Hepatocyte (in vitro differentiated cells): Measurements from ENCODE around the gene CD164L2. TPM values are rescaled to one million over a fixed set of nuclear protein-coding genes. Genes with fewer than 3 reads are reported as not detected.

Experiments used
- DNase-seq: peaks from one replicate; pipeline ENCODE4 v3.0.0-alpha.2; 2016; ENCODE audit warnings: low spot score
- H2AFZ ChIP-seq: fragments of 200-600 bp; sonication (generic); 2 replicates; pipeline ENCODE4 v1.6.0; 2016; ENCODE audit warnings: antibody characterized with exemption, mild to moderate bottlenecking
- H3K27ac ChIP-seq: fragments of 200-600 bp; sonication (generic); 2 replicates; pipeline ENCODE4 v1.5.1; 2016; ENCODE audit warnings: mild to moderate bottlenecking
- H3K27me3 ChIP-seq: fragments of 200-600 bp; sonication (generic); 2 replicates; pipeline ENCODE4 v1.6.1; 2016
- H3K36me3 ChIP-seq: fragments of 200-600 bp; sonication (generic); replicated peaks from 2 replicates; pipeline ENCODE4 v1.5.1; 2016; ENCODE audit warnings: low read depth; ENCODE audit not compliant: insufficient read depth
- H3K4me1 ChIP-seq: fragments of 200-600 bp; sonication (generic); 2 replicates; pipeline ENCODE4 v1.5.1; 2016; ENCODE audit warnings: mild to moderate bottlenecking, moderate library complexity; ENCODE audit not compliant: insufficient read depth
- H3K4me2 ChIP-seq: fragments of 200-600 bp; sonication (generic); 2 replicates; pipeline ENCODE4 v1.6.0; 2016
- H3K4me3 ChIP-seq: fragments of 200-600 bp; sonication (generic); 2 replicates; pipeline ENCODE4 v1.5.1; 2016; ENCODE audit warnings: mild to moderate bottlenecking
- H3K79me2 ChIP-seq: fragments of 200-600 bp; sonication (generic); 2 replicates; pipeline ENCODE4 v1.6.0; 2017; ENCODE audit warnings: mild to moderate bottlenecking
- H3K9me2 ChIP-seq: fragments of 200-600 bp; sonication (generic); replicated peaks from 2 replicates; pipeline ENCODE4 v1.6.0; 2017; ENCODE audit warnings: mild to moderate bottlenecking; ENCODE audit not compliant: insufficient read depth
- H3K9me3 ChIP-seq: fragments of 200-600 bp; sonication (generic); 2 replicates; pipeline ENCODE4 v1.5.1; 2016; ENCODE audit warnings: low read depth, mild to moderate bottlenecking
- H4K20me1 ChIP-seq: fragments of 200-600 bp; sonication (generic); 2 replicates; pipeline ENCODE4 v1.6.0; 2016; ENCODE audit warnings: mild to moderate bottlenecking; ENCODE audit not compliant: insufficient read depth, poor library complexity, severe bottlenecking
- CTCF ChIP-seq: fragments of 200-600 bp; sonication (generic); IDR thresholded peaks from 2 replicates; pipeline ENCODE4 v1.5.1; 2016; ENCODE audit warnings: antibody characterized with exemption, mild to moderate bottlenecking; ENCODE audit not compliant: poor library complexity
- EZH2 ChIP-seq: fragments of 200-600 bp; sonication (generic); IDR thresholded peaks from 2 replicates; pipeline ENCODE4 v1.6.1; 2016; ENCODE audit warnings: antibody characterized with exemption, mild to moderate bottlenecking, borderline replicate concordance
- EZH2phosphoT487 ChIP-seq: fragments of 200-600 bp; sonication (generic); IDR thresholded peaks from one replicate; pipeline ENCODE4 v1.6.1; 2018; ENCODE audit warnings: antibody characterized with exemption, mild to moderate bottlenecking, low read depth, moderate library complexity; ENCODE audit not compliant: unreplicated experiment, severe bottlenecking
- WGBS: methylation state at CpG from one replicate; pipeline ENCODE4 v1.1.6; 2016; ENCODE audit warnings: low lambda C conversion rate; ENCODE audit errors: missing lambda C conversion rate; 5-methylcytosine and 5-hydroxymethylcytosine counted together
- polyA plus RNA-seq: library from polyadenylated mRNA; unstranded; fragments of >200 nt; fragmentation: Nextera tagmentation; extraction: Ambion mirVana; gene quantifications from 2 replicates; pipeline ENCODE4 v1.2.1, GENCODE V29; 2016
- total RNA-seq: library from RNA; depleted of rRNA; stranded (reverse); fragments of >200 nt; gene quantifications from 2 replicates; pipeline ENCODE4 v1.2.3, GENCODE V29; 2014

CD164L2 gene
- total and polyA plus RNA-seq, 2 experiments from 2014 or later = 0.19 TPM; not detected in 1

- Histone ChIP-seq H3K4me1 (peaks cover 16% of the 10 kb centered on the region), H3K9me2 (no peaks in the 10 kb centered on the region), H3K27ac (peak overlapping the region; percentile 72), H3K9me3 (no peaks in the 10 kb centered on the region), H3K4me3 (peak overlapping the region; percentile 20), H3K27me3 (no peaks in the 10 kb centered on the region), H3K79me2 (no peaks in the 10 kb centered on the region), H2AFZ (no peak overlapping the region), H3K36me3 (no peaks in the 10 kb centered on the region), H3K4me2 (peak overlapping the region; percentile 91), H4K20me1 (no peaks in the 10 kb centered on the region)
- TF ChIP-seq CTCF = no peak
- TF ChIP-seq EZH2 = no peak
- no peak for TF ChIP-seq EZH2phosphoT487
- WGBS = 82% methylated on average over 8 of the region's 8 CpGs
- DNase-seq = no peak
Observed at GRCh38 chr1:27342391-27342777, 40.7 kb downstream of the CD164L2 start.

GRCh38 chr1:27341525-27342252, 41.4 kb downstream of the CD164L2 start, which contains the start of gene SYTL1:
Gene SYTL1, plus strand, starts transcription at chr1:27342022. Its CDS starts 3,313 bp downstream, at chr1:27345335.
- DNase-seq = peak; percentile 86
- H3K4me3 ChIP-seq = peak within 1 kb of the TSS; percentile 20
- peak within 1 kb of the TSS; percentile 56 for H2AFZ ChIP-seq
- no peaks in the 10 kb centered on the region for H3K9me3 ChIP-seq
- no peaks in the 10 kb centered on the region for H4K20me1 ChIP-seq
- no peaks in the 10 kb centered on the region for H3K9me2 ChIP-seq
- peak within 1 kb of the TSS; percentile 72 for H3K27ac ChIP-seq
- WGBS = 20% methylated on average over 22 of the region's 22 CpGs
- H3K4me1 ChIP-seq = peaks cover 16% of the 10 kb centered on the region
- H3K36me3 ChIP-seq = no peaks in the 10 kb centered on the region
- TF ChIP-seq EZH2phosphoT487 = no peak
- no peaks in the 10 kb centered on the region for H3K27me3 ChIP-seq
- no peaks in the 10 kb centered on the region for H3K79me2 ChIP-seq
- peak within 1 kb of the TSS; percentile 91 for H3K4me2 ChIP-seq

GRCh38 chr1:27339213-27339612, 43.9 kb downstream of the CD164L2 start:
- 73% methylated on average over 5 of the region's 5 CpGs for WGBS

More at GRCh38 chr1:27339213-27339612, 43.9 kb downstream of the CD164L2 start:
- Histone ChIP-seq H3K4me2 (no peak overlapping the region), H2AFZ (no peak overlapping the region), H3K36me3 (no peaks in the 10 kb centered on the region), H3K79me2 (no peaks in the 10 kb centered on the region), H4K20me1 (no peaks in the 10 kb centered on the region), H3K4me3 (no peak overlapping the region), H3K9me3 (no peaks in the 10 kb centered on the region), H3K4me1 (peaks cover 16% of the 10 kb centered on the region), H3K27ac (no peak overlapping the region), H3K27me3 (no peaks in the 10 kb centered on the region), H3K9me2 (no peaks in the 10 kb centered on the region)
- no peak for DNase-seq
- no peak for TF ChIP-seq EZH2phosphoT487
- no peak for TF ChIP-seq EZH2
- TF ChIP-seq CTCF = no peak
